ENCODE results near the gene KCNG2.

The KCNG2 gene

DNA sequence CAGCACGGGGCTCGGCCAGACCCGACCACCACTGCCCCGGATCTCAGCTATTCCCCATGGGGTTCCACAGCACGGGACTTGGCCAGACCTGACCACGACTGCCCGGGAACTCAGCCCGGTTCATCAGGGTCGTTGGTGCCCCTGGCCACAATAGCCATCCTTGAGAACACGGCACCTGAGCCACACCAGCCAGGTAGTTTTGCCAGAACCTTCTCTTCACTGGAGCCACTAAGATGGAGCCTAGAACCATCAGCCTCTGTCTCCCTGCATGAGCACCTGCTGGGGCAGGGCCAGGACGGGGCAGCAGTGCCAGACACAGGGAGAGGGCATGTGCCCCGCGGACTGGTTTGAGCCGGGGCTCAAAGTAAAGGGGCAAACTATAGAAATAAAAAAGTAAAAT lies 11.4 kb upstream of the KCNG2 start:
- FAIRE-seq = no peak

GRCh38 chr18:79786786-79787526 lies 10.8 kb upstream of the KCNG2 start:
- no peak for FAIRE-seq

DNA sequence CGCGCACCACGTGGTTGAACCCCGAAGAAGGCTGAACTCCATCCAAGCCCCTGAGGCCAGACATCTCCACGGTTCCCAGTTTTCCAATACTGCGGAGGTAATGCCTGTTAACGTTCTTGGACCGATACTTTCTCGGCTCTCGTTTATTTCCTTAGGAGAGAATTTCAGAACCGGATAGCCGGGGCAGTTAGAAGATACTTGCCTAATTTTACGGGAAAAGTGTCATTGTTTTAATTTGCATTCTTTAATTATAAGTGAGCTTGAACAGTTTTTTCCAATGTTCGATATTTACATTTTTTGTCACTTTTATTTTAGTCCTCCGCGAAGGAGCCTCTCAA lies 10.2 kb upstream of the KCNG2 start:
- FAIRE-seq = no peak

GRCh38 chr18:79787865-79788733 lies 9.6 kb upstream of the KCNG2 start:
- FAIRE-seq = no peak

- FAIRE-seq = no peak
Measured at GRCh38 chr18:79788734-79789085, 9.0 kb upstream of the KCNG2 start.

DNA sequence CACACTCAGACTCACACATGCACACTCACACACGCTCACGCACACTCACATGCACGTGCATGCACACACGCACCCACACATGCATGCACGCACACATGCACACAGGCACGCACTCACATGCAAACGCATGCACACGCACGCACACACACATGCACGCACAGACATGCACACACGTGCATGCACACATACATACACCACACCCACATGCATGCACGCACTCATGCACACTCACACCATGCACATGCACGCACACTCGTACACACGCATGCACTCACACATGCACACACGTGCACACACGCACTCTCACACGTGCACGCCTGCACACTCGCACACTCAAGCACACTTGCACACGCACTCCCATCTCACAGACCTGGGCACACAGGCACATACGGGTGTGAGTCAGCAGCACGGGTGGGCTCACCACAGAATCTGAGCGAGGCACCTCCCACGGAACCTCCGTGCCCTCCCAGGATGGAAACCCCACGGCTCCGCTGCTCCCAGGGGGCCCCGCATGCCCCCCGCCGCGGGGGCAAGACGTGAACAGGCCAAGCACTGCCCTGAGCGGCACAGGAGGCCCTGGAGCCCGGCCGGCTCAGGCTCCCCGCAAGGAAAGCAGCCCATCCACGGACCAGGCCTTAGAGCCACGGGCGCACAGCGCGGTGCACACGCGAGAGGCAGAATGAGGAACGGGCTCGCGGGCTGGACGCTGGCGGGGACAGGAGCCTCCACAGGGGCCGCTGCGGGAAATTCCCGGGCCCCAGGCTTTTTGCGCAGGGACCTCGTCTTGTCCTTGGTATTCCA lies 8.4 kb upstream of the KCNG2 start:
- FAIRE-seq = no peak

GRCh38 chr18:79789901-79790890 lies 7.5 kb upstream of the KCNG2 start:
- FAIRE-seq = no peak

GRCh38 chr18:79790996-79791972 lies 6.5 kb upstream of the KCNG2 start:
- FAIRE-seq = no peak

DNA sequence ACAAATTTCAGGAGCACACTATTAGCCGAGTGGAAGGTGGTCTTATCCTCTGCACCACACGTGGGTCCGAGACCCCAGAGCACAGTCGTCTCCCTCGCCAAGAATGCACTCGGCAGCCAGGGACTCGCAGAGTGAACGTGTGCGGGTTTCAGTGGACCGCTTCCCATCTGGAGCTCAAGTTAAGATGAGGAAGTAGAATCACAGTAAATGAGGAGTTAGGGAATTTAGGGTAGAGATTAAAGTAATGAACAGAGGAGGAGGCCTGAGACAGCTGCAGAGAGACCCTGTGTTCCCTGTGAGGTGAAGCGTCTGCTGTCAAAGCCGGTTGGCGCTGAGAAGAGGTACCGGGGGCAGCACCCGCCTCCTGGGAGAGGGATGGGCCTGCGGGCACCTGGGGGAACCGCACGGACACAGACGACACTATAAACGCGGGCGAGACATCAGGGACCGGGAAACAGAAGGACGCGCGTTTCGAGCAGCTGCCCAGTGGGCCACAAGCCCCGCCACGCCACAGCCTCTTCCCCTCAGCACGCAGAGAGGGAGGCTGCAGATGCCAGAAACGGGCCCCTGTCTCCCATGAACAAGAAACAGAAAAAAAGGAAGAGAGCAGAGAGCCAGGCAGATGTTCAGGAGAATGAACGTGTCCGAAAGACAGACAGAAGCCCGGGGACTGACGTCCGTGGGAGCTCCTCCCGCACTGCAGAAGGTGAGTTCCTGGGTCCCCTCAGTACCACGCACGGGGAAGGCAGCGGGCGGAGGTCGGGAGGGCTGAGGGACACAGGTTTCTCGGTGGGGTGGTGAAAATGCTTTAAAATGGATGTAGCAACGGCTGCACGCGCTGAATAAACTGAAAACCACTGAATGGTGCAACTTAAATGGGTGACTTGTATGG lies 5.4 kb upstream of the KCNG2 start:
- no peak for FAIRE-seq

DNA sequence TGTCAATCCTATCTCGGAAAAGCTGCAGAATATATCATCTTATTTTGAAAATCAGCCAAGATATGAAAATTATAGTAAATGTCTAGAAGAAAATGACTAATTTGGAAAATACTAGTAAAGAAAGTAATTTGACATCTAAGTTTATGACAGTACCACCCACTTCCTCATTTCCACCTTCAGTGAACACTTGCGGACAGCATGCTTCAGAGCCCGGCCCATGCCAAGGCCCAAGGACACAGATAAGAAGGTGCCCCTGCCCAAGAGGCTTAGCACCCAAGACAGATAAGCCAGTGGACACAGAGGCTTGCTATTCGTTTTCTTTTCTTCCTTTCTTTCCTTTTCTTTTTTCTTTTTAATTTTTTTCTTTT lies 4.8 kb upstream of the KCNG2 start:
- FAIRE-seq = no peak

DNA sequence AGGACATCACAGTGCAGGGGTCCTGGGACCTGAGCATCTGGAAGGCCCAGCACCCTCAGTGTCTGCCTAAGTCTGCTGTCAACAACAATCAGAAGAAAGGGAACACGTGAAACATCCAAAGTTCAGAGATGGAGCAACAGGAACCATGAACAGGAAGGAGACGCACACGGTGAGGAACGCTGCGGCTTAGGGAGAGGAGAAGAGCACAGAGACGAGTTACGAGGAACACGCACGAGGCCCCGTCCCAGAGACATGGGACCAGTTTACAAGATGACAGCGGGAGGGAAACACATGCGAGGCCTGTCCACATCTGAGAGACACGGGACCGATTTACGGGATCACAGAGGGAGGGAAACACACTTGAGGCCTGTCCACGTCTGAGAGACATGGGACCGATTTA lies 2.9 kb upstream of the KCNG2 start:
- no peak for FAIRE-seq

DNA sequence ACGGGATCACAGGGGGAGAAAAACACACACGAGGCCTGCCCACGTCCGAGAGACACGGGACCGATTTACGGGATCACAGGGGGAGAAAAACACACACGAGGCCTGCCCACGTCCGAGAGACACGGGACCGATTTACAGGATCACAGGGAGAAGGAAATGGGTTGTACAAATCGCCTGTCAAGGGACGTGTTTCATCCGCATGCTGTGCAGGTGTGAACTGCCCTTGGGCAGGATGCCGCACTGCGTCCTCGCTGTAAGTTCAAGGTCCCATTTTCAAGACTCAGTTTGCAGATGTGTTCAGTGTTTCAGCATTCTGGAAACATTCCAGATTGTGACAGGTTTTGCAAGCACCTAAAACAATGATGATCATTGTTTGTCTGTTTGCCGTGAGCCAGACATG lies 2.3 kb upstream of the KCNG2 start:
- no peak for FAIRE-seq

GRCh38 chr18:79796016-79796415 lies 1.7 kb upstream of the KCNG2 start:
- FAIRE-seq = no peak

DNA sequence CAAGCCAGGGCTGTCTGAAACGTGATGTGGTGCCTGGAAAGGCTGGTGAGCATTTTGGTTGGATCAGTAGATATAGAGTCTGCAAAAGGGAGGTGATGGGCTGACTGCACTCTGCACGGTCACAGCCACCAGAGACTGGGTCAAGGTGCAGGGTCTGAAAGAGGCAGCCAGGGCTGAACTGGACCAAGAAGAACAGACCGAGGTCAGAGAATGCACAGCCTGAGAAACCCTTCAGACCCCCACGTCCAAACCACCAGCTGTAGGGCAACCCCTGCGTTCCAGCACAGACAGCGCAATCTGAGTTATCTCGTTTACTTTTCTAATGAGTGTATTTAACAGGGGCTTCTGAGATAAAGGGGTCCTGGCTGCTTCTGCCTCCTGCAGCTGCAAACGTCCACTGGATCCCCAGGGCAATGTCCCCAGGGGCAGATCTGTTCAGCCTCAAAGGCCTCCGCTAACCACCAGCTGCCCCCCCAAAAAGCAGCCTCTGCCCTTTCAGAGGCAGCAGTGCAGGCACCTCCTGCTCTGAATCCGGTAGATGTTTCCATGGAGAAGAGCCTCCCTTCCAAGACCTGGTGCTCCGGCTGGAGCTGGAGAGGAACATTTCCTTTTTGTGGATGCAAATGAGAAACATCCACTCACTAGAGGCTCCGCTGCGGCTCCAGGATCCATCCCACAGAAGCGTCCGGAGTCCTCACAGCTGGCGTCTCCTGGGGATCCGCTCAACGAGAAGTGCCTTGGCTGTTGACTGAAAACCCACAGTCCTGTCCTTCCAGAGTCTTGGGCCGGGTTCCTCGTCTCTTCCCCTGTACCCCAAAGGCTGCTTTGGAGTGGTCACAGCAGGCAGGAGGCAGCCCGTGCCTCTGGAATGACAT lies 970 bp upstream of the KCNG2 start:
- FAIRE-seq = no peak

DNA sequence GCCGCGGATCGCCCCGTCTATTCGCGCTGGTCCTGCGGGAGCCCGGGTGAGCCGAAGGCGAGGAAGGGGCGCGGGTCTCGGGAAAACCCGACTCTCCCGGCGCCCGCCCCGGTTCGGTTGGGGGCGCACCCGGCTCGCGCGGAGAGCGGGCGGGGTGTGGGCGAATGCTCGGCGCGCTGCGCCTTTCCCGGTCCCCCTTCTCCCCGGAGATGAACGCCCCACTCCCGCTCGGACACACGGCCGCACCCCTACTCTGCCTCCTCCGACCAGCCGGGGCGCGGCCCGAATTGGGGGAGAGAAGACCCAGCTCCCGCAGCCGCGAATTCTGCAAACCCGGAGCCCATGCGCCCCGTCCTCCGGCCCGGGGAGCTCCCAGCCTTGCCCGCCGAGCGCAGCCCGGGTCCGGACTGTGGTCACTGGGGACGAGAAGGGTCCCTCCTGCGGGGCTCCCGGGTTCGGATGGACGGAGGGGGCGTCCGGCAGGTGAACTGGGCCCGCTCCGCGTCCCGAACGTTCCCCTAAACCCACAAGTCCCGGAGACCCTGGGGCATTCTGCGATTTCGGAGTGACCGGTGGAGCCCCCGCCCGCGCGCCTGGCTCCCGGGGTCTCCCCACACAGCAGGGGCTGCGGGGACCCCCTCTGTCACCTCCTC lies 734 bp downstream of the KCNG2 start:
- no peak for FAIRE-seq

DNA sequence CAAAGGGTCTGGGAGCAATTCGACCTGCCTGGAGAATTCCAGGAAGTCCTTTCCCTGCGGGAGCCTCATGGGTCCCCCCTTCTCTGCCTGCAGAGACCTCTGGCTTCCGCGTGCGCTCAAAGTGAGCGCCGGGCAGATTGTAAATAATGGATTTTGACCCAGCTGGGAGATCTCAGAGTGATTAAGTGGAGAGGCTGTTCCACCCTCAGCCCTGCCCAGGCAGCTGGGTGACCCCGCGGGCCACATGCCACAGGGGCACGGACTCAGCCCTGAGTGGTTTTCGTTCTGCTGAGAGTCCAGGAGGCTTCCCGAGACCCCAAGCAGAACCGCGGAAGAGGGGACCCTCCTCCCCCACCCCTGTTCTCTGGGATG lies 1.2 kb downstream of the KCNG2 start:
- no peak for FAIRE-seq

GRCh38 chr18:79799619-79800370 lies 2.1 kb downstream of the KCNG2 start:
- no peak for FAIRE-seq

Measured in TTC549 (cell line).